HFFc6 (cell line): ENCODE results near the gene SLC12A5. TPM values are rescaled to one million over a fixed set of nuclear protein-coding genes. Genes with fewer than 3 reads are reported as not detected.

Experiments
- DNase-seq: peaks from one replicate; pipeline ENCODE4 v3.0.0-alpha.2; 2018
- H3K27ac Mint-ChIP-seq: 2 replicates; pipeline ENCODE4 v1.8.0; 2020; ENCODE audit warnings: mild to moderate bottlenecking, mixed read lengths
- H3K27me3 Mint-ChIP-seq: 2 replicates; pipeline ENCODE4 v1.8.0; 2021; ENCODE audit warnings: mild to moderate bottlenecking, moderate library complexity, mixed read lengths; ENCODE audit not compliant: insufficient read depth
- H3K36me3 Mint-ChIP-seq: 2 replicates; pipeline ENCODE4 v1.8.0; 2021; ENCODE audit warnings: low read depth, mixed read lengths
- H3K4me1 Mint-ChIP-seq: 2 replicates; pipeline ENCODE4 v1.8.0; 2020; ENCODE audit warnings: low read depth, mixed read lengths
- H3K4me3 Mint-ChIP-seq: 2 replicates; pipeline ENCODE4 v1.8.0; 2020; ENCODE audit warnings: mild to moderate bottlenecking, moderate library complexity, mixed read lengths
- H3K9me3 Mint-ChIP-seq: 2 replicates; pipeline ENCODE4 v1.8.0; 2020; ENCODE audit warnings: mild to moderate bottlenecking, mixed read lengths
- total RNA-seq, 6 experiments: library from RNA; stranded (reverse); fragmentation: NEBNext Ultra II Directional; extraction: Animal tissue kit (Norgen Biotek cat#: 25700); gene quantifications; 2 replicates in 1 of 6; 3 replicates in 5 of 6; pipeline ENCODE4 v1.2.3, GENCODE V29; 2021
- TF ChIP-seq, protein P1 (sequence below): fragments of 200-600 bp; sonication (generic); IDR thresholded peaks from 2 replicates; pipeline ENCODE4 v1.5.0; 2021; ENCODE audit warnings: antibody characterized with exemption, mild to moderate bottlenecking

Gene SLC12A5
- total RNA-seq, 6 experiments from 2014 or later: 0.18 to 0.82 (median 0.52) TPM; not detected in 1

DNA sequence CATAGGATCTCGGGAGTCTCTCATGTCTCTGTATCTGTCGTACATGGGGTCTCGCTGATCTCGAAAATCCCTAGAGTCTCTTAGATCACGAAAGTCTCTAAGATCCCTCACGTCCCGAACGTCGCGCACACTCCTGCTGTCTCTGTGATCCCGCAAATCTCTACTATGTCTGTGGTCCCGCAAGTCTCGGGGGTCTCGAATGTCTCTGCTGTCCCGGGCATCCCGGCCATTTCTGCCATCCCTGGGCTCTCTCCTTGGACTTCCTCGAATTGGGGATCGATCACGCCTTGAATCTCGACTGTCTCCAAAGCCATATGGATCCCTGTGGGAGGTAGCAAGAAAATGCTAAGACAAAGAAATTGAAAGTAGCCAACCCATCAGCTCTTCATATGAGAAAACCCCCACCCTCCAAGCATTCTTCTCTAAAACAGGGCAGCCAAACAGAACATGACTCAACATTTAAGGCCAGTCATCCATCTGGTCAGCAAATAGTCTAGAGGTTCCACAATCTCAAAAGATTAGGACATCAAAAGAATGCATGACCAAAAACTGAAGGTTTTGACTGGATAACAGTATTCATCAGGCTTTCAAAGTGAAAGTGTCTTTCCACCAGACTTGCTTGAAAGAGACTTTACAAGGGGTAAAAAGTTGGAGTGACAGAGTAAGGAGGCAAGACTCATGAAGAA, 41.3 kb downstream of the SLC12A5 start:
- Mint-ChIP-seq H3K9me3 (no peaks in the 10 kb centered on the region), H3K4me3 (no peak overlapping the region), H3K27ac (no peak overlapping the region), H3K36me3 (peaks cover 24% of the 10 kb centered on the region), H3K27me3 (no peaks in the 10 kb centered on the region), H3K4me1 (no peaks in the 10 kb centered on the region)
- DNase-seq: peak; percentile 74
- TF ChIP-seq, protein P1, sequence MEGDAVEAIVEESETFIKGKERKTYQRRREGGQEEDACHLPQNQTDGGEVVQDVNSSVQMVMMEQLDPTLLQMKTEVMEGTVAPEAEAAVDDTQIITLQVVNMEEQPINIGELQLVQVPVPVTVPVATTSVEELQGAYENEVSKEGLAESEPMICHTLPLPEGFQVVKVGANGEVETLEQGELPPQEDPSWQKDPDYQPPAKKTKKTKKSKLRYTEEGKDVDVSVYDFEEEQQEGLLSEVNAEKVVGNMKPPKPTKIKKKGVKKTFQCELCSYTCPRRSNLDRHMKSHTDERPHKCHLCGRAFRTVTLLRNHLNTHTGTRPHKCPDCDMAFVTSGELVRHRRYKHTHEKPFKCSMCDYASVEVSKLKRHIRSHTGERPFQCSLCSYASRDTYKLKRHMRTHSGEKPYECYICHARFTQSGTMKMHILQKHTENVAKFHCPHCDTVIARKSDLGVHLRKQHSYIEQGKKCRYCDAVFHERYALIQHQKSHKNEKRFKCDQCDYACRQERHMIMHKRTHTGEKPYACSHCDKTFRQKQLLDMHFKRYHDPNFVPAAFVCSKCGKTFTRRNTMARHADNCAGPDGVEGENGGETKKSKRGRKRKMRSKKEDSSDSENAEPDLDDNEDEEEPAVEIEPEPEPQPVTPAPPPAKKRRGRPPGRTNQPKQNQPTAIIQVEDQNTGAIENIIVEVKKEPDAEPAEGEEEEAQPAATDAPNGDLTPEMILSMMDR: no peak

DNA sequence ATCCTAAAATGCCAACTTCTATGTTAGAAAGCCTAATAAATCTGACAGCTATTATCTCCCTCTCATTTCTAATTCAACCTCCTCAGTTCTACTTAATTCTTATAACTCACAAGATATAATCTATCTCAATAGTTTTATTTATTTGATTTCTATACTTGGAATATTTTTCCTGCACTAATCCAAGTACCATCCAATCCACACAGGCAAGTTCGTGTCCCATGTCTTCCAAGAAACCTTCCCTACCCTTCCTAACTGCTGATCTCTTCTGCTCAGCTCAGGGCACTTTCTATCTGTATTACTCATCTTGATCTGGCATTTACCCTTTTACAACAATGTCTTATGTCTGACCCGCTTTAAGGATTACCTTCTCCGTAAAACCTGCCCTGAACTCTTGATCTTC, 42.6 kb downstream of the SLC12A5 start:
- Mint-ChIP-seq H3K4me1 (no peaks in the 10 kb centered on the region), H3K9me3 (no peaks in the 10 kb centered on the region), H3K27me3 (no peaks in the 10 kb centered on the region), H3K36me3 (peaks cover 19% of the 10 kb centered on the region), H3K27ac (no peak overlapping the region), H3K4me3 (no peak overlapping the region)
- TF ChIP-seq, protein P1: no peak
- DNase-seq: no peak

DNA sequence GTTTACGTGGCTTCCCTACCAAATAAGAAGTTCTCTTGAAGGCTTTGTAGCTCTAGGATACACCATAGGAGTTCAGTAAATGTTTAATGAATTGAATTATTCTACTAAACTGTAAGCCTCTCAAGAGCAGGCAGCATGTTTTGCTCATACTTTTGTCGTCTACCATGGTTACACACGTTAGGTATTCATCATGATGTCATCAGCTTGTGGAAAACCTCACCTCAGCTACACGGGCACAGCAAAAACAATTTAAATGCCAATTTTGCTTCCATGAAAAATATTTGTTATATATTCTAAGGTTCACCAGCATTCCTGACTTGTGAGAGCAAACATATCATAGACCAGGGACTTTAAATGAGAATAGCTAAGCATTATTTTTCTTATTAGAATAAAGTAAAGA, 44.0 kb downstream of the SLC12A5 start:
- no peaks in the 10 kb centered on the region for H3K9me3 Mint-ChIP-seq
- TF ChIP-seq, protein P1: no peak
- no peaks in the 10 kb centered on the region for H3K27me3 Mint-ChIP-seq
- H3K27ac Mint-ChIP-seq: no peak overlapping the region
- no peaks in the 10 kb centered on the region for H3K4me1 Mint-ChIP-seq
- no peak for DNase-seq
- no peak overlapping the region for H3K4me3 Mint-ChIP-seq
- peaks cover 15% of the 10 kb centered on the region for H3K36me3 Mint-ChIP-seq

DNA sequence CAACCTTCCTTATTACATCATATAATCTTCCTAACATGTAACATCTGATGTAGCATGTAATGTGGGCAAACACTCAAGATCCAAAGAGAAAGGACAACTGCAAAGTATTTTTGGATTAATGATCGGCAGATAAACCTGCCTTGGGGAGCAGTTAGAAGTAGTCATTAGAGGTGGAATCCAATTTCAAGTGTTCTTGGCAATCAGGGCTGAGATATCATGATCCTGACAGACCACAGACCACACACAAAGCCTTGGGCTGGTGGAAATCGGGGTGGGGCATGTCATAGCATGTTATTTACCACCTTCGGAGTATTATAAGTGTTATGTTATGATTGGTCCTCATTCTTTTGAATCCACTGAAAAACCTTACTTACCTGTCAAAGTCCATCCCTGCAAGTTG, 44.4 kb downstream of the SLC12A5 start:
- H3K27me3 Mint-ChIP-seq: no peaks in the 10 kb centered on the region
- H3K4me1 Mint-ChIP-seq: no peaks in the 10 kb centered on the region
- DNase-seq: no peak
- peaks cover 11% of the 10 kb centered on the region for H3K36me3 Mint-ChIP-seq
- H3K9me3 Mint-ChIP-seq: no peaks in the 10 kb centered on the region
- no peak overlapping the region for H3K4me3 Mint-ChIP-seq
- H3K27ac Mint-ChIP-seq: no peak overlapping the region
- TF ChIP-seq, protein P1: no peak

DNA sequence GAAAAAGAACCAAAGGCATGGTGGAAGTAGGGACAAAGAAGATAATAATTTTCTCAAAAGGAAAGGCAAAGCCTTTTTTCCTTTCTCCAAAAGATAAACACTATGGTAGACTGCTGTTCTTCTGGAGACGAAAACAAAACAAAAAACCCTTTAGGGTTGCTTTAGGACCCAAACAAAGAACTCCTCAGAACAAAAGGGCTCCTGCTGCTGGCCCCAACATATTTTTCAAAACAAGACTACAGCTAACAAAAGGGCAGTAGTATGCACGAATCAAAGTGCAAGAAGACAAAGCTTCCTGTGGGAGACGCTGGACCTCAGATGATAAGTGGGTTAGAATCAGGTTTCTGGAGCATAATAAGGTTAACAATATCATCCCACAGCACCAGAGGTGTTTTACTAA, 45.0 kb downstream of the SLC12A5 start:
- Mint-ChIP-seq H3K9me3 (no peaks in the 10 kb centered on the region), H3K4me1 (no peaks in the 10 kb centered on the region), H3K36me3 (peaks cover 10% of the 10 kb centered on the region), H3K27me3 (no peaks in the 10 kb centered on the region), H3K27ac (no peak overlapping the region), H3K4me3 (no peak overlapping the region)
- DNase-seq: no peak
- TF ChIP-seq, protein P1: no peak
